A673 (cell line): ENCODE measurements around the gene BRCA1.

Experiments
- EZH2 ChIP-seq: fragments of 200-600 bp; sonication (generic); IDR thresholded peaks from 2 replicates; pipeline ENCODE4 v1.6.1; 2017; ENCODE audit warnings: borderline replicate concordance, low read depth, mild to moderate bottlenecking, mixed read lengths, antibody characterized with exemption, low read length; ENCODE audit not compliant: poor library complexity, severe bottlenecking
- TF ChIP-seq, protein P1 (sequence below): fragments of 300-800, 200-600 bp; sonication (generic); conservative IDR thresholded peaks from 2 replicates; pipeline ENCODE4 v1.5.1; 2017; ENCODE audit warnings: low read depth, mild to moderate bottlenecking, antibody characterized with exemption, low read length, moderate library complexity, mixed read lengths

DNA sequence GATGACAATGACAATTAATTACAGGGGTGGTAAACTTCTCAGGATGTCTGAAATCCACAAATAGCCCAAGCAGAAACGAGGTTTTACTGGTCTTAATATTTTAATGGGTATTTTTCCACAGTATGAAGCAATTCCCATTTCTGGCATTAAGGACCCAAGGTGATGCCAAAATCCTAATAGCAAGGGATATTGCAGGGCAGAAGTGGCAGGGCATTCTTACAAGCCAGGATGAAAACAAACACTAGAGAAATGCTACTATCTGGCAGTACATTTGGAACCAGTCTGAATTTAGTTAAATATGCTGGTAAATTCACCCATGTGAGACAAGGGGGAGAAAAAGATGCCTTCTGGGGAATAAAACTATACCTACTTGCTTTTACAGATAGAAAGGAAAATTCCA is 54.9 kb downstream of the BRCA1 start:
- TF ChIP-seq, protein P1, sequence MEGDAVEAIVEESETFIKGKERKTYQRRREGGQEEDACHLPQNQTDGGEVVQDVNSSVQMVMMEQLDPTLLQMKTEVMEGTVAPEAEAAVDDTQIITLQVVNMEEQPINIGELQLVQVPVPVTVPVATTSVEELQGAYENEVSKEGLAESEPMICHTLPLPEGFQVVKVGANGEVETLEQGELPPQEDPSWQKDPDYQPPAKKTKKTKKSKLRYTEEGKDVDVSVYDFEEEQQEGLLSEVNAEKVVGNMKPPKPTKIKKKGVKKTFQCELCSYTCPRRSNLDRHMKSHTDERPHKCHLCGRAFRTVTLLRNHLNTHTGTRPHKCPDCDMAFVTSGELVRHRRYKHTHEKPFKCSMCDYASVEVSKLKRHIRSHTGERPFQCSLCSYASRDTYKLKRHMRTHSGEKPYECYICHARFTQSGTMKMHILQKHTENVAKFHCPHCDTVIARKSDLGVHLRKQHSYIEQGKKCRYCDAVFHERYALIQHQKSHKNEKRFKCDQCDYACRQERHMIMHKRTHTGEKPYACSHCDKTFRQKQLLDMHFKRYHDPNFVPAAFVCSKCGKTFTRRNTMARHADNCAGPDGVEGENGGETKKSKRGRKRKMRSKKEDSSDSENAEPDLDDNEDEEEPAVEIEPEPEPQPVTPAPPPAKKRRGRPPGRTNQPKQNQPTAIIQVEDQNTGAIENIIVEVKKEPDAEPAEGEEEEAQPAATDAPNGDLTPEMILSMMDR = no peak
- no peak for TF ChIP-seq EZH2
